Caki2 (cell line): Measurements from ENCODE around the gene CD59. TPM values are rescaled to one million over a fixed set of nuclear protein-coding genes. Genes with fewer than 3 reads are reported as not detected.
A peak's percentile ranks its signal among the peaks of the same experiment; 100 is the strongest.

Source experiments
- DNase-seq: peaks from one replicate; pipeline ENCODE4 v3.0.0-alpha.2; 2015; ENCODE audit warnings: low read depth
- in situ Hi-C: cut with HindIII; loops from 2 replicates; pipeline ENCODE4 v1.10.0; 2016; ENCODE audit warnings: low sequenced_read_pairs, low pct_unique_long_range_greater_than_20kb, mixed read lengths
- total RNA-seq: library from RNA; depleted of rRNA; stranded (reverse); fragments of >200 nt; shearing (Covaris generic); gene quantifications from 2 replicates; pipeline ENCODE4 v1.2.3, GENCODE V29; 2014; ENCODE audit warnings: low replicate concordance

The CD59 gene
- total RNA-seq, 1 experiment from 2014 or later, result 219 TPM

DNA sequence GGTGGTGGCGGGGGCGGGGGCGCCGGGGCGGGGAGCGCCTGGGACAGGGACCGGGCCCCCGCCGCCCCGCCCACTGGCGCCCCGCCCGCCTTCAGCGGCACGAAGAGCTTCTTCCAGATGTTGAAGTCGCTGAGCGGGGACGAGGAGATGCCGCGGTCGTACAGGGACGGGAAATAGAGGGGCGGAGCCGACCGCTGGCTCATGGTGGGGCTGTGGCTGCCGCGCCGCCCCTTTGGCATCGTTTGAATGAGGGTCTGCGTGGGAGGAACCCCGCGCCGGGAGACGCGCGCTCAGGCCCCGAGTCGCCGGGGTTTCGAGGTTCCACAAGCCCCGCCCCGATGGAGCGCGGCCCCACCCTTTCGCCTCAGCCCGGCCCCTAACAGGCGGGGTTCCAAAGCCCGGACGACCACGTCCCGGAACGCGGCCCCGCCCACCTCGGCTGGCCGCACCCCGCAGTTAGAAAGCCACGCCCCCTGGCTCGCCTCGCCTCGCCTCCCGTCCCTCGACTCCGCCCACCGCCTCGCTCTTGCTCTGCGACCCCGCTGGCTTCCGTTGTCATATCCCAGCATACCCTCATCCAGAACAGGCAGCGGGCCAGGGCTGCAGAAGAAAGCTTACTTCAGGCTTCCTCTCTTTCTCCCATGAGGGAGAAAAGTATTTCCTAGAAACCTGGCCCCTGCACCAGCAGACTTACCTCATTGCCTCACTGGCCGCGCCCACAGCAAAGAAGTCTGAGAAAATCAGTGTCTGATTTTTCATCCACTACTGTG lies 35.5 kb downstream of the CD59 start, which contains the start of gene C11orf91:
Gene C11orf91 (minus strand): TSS at position 325 of the 770 bp plus-strand sequence. CDS start 86 bp downstream, at position 239.
- in situ Hi-C loops, result no loop called here
- peak; percentile 92 for DNase-seq

DNA sequence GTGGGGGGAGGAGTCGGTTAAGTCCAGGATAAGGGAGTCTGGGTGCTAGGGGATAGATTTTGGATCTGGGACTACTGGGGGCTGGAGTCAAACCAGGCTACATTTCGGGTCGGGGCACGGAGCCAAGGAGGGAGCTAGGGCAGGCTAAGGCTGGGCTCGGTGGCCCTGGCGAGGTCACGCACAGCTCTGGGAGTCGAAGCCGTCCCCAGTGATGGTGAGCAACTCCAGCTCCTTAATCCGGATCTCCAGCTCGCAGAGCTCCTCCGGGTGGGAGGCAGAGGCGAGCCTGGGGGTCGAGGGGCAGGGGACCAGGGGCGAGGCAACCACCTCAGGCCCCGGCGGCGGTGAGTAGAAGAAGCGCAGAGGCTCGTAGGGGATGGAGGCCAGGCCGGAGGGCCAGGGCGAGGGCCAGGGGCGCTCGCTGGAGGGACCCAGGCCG lies 36.1 kb downstream of the CD59 start:
- in situ Hi-C loops, result no loop called here
- DNase-seq, result no peak

DNA sequence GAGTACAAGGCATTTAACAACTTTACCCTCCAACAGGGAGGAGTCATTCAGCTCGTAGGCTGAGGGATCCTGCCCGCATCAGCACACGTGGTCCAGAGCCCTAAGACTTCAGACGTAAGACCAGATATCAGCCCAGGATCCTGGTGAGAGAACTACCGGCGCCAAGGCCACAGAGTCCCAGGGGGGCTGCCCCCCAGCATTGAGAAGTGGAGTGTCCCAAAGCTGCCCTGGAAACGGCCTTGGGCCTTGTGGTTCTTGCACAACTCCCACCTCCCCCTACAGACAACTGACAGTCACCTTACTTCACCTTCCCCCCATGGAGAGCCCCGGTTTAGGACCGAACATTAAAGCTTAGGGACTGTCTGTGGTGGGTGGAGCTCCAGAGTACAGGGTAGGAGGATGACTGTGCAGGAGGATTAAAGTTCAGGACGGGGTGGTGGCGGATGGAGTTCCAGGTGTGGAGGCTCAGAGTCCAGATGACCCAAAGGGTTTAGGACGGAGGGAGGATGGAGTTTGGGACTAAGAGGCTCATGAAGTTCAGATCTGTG lies 36.6 kb downstream of the CD59 start:
- no peak for DNase-seq
- in situ Hi-C loops, result no loop called here

DNA sequence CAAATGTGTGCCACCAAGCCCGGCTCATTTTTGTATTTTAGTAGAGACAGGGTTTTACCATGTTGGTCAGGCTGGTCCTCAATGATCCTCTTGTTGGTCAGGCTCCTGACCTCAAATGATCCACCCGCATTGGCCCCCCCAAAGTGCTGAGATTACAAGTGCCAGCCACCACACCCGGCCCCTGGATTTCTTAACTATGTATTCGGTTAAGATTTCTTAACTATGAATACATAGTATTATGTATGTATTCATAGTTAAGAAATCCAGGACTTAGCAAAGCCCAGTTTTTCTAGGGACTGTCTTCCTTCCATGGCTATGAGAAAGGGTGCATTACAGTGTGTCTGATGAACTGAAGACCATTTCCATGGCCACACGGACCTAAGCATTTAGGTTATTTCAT lies 37.3 kb downstream of the CD59 start:
- in situ Hi-C loops, result no loop called here
- DNase-seq, result no peak

DNA sequence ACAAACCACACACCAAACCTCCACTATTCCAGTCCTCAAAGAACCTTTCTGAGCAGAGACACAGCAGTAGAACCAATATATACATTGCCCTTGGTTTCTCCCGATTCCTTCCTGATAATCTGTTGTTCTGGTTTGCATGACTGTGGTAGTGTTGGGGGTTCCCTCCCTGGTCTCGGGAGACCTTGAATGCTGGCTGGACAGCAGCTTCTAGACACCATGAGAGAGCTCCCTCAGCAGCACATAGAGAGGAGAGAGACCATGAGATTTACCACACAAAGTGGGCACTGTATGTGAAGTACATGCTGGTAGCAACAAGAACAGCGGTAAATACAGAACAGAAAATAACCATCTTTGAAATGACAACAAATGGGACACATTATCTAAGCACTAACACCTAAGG lies 38.2 kb downstream of the CD59 start:
- in situ Hi-C loops, result no loop called here

DNA sequence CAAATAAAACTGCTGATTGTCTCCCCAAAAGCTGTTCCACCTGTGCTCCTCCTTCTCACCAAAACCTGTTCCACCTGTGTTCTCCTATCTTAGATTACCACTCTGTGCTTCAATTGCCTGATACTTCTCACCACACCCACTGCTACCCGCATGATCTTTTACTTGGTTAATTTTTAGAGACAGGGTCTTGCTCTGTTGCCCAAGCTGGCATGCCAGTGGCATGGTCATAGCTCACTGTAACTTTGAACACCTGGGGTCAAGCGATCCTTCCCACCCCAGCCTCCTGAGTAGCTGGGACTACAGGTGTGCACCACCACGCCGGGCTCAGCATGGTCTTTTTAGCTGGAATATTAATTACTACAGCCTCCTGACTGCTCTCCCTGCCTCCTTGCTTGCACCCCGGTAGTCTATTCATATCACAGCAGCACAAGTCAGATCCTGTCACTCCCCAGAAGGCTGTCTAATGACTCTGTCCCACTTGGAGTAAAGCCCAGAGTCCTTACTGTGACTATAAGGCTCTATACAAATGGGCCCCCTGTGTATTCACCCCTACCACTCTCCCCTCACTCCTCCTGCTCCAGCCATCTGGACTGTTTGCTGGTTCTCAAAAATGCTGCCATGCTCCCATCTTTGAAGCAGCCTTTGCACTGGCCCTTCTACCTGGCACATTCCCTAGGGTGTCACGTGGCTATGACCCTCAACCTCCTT lies 39.1 kb downstream of the CD59 start:
- in situ Hi-C loops, result no loop called here
- DNase-seq, result no peak

More for the DNA sequence above, 38.2 kb downstream of the CD59 start:
- DNase-seq, result no peak

DNA sequence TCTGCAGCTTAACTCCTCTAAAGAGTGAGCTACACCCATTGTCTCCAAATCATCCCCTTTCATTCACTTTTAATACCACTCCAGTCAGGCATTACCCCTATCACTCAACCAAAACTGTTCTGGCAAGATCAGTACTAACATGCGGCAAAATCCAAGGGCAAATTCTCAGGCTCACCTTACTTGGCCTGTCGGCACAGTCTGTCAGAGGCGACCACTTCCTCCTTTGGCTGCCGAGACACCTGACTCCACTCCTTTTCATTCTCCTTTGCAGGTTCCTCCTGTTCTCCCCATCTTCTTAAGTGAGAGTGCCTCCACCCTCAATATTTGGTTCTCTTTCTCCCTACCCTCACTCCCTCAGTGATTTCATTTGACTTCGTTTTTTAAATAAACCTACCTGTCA lies 39.8 kb downstream of the CD59 start:
- no peak for DNase-seq
- in situ Hi-C loops, result no loop called here

DNA sequence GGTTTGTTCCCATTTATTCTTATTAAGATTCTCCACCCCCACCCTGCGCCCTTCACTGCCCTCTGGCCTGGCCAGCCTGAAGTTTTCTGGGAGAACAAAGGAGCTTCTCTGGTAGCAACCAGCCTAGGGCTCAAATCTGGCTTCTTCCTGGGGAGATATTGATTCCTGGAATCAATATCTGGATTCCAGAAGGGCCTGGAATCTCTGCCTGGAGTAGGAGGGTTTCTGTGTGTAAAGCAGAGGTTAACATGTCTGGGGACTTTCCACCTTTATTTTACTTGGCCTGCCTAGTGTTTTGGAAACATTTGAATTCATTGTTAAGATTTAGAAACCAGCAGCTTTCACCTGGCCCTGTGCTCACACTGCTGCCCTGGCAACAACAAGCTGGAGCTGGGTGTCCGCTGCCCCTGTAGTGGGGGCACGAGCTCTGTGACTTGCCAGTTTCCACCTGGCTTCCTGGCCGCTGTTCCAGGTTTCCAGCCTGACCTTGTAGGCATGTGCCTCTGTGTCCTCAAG lies 41.1 kb downstream of the CD59 start:
- in situ Hi-C loops, result no loop called here
- peak; percentile 58 for DNase-seq

DNA sequence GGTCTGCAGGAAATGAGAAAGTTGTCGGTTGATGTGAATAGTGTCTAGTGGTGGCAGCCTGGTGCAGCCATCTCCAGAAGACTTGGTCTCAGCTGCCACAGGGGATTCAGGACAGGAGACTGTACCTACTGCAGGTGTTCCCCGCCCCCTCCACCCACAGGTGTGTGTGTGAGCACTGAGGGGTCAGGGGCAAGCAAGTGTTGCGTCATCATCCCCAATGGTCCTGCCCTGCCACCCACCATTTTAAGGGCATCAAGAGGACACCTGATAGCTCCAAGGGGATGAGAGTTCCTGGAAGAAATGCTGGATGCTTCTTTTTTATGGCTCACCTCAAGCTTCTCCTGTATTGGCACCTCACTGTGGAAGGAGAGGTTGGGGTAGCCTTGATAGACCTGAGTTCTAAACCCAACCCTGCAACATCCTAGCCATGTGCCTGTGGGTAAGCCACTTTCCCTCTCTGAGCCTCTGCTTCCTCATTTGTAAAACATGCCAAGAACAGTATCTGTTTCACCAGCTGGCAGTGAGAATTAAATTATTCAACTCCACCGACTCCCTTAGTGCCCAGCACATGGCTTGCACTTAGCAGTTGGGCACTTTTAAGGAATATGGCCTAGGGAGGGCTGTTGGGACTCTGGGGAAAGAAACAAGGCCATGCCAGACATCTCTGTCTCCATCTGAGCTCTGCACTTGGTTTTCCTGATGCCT lies 41.7 kb downstream of the CD59 start:
- no peak for DNase-seq
- in situ Hi-C loops, result no loop called here

DNA sequence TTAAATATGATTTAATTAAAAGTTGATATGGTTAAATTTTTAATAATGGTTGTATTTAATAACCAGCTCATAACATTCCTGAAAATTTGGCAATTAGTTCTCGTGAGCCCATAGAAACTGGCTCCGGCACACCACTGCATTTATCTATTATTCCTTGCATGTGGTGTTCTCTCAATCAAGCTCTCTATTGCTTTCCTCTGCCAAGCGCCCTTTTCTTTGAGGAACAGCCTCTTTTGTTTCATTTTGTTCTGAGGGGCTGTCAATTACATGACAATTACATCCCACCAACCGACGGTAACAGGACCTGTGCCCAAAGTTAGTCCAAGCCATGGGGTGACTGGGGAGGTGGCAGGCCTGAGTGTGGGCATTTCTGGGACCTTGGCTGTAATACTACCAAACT lies 43.7 kb downstream of the CD59 start:
- in situ Hi-C loops, result no loop called here
- no peak for DNase-seq

DNA sequence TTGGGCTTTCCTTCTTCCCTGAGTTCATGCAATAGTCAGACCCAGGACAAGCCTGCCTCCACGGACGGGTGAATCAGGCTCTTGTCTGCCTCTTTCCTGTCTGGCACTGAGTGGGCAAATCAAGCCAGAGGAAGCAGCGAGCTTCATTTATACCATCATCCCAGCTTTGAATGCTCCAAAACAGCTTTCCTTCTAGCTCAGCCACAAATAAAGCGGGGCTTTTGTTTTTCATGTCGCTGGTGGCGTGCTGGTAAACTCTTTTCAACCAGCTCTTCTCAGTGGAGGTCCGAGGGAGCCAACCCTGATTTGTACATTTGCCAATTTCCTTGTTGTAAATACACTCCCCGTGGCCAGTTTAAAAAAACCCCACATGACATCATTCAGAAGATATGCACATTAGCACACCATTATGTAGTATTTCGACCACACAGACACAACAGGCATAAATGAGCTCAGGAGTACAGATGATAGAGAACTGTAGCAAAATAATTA lies 44.2 kb downstream of the CD59 start:
- peak; percentile 89 for DNase-seq
- in situ Hi-C loops, result no loop called here

DNA sequence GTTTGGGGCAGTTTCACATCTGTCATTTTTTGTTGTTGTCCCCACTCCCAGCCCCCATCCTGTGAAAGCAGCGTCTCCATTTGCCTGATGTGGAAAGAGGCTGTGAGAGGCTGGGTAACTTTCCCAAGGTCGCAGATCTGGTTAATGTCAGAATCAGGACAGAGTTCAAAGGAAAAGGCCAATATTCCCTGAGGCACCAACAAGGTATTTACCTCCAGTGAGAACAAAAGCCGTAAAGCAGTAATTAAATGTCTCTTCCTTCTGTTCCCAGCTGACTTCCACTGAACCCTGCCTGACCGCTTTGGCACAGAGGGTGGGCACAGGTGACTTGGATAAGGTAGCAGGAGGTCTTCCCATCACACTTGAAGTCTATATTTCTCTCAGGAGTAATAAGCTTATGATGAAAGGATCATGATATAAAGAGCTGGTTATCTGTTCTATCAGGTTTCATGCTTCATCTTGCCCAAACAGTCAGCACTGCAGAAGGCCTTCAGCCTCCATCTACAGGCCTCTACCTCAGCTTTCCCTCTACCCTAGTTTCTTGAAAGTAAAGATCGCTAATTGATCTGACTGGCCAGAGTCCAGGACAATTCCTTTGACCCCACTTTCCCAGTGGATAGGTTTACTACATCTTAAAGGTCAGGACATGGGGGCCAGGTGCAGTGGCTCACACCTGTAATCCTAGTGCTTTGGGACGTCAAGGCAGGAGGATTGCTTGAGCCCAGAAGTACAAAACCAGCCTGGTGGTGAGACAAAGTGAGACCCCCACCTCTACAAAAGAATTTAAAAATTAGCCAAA lies 45.0 kb downstream of the CD59 start:
- in situ Hi-C loops, result no loop called here
- DNase-seq, result peak; percentile 57

DNA sequence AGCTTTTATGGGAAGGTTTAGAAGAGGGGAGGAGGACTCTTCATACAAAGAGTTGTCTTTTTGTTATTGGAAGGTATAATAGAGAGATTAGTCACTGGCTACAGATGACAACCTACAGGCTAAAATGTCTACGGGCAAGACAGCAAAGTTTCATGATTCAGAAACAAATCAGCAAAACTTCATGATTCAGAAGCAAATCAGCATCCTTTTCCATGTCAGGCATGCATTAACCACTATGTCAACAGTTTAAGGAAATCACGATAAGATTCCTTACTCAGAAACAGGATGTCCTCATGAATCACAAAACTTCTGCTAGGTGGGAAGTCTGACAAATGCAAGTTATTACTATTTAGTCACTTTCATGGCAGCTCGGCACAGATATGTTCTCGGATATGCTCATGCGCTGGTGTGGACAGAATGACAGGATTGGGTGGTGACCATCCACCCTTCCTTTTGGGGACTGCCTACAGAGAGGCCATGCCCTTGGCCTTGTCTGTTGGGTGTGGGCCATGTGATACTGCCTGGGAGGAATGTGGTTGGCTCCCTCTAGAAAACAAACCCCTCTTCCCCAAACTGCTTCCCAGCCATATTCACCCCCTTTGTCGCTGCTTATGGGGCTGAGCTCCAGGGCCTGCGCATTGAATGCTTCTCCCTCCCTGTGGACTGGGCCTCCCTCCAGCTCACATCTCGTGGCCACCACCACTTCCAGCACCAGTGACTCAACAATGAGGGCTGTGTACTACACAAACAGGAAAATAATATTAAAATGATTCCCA lies 45.7 kb downstream of the CD59 start:
- DNase-seq, result peak; percentile 92
- in situ Hi-C loops, result no loop called here

DNA sequence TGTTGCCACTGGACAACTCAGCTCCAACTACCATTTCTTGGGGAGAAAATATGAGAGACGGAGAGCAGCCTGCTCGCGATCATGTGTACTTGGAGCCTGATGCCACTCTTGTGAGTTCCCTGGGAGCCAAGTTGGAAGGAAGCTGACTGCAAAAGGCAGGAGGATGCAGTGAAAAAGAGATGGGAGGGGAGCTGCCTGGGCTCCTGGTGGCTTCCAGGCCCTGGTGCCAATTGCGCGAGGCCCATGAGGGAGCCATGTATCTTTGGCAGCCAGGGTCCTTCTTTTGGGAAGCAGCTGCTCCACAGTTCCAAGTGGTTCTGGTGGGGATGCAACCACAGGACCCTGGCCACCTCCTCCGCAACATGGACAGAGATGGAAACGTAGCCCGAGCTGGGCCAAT lies 46.7 kb downstream of the CD59 start:
- no peak for DNase-seq
- in situ Hi-C loops, result no loop called here

DNA sequence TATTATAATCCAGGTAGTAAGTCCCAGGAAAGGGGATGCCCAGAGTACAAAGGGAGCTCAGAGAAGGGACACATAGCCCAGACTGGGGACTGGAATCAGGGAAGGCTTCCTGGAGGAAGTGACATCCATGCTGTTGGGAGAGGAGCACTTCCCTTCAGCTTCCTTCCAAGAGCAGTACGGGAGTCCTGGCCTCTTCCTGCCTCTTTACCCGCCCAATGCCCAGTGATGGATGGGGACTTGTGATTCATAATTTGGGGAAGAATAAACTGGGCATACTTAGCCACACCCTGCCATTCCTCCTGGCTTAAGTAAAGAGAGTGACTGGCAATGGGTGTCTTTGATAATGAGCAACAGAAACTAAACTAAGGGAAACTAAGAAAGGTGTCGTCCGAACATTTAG lies 47.1 kb downstream of the CD59 start:
- in situ Hi-C loops, result no loop called here
- no peak for DNase-seq

DNA sequence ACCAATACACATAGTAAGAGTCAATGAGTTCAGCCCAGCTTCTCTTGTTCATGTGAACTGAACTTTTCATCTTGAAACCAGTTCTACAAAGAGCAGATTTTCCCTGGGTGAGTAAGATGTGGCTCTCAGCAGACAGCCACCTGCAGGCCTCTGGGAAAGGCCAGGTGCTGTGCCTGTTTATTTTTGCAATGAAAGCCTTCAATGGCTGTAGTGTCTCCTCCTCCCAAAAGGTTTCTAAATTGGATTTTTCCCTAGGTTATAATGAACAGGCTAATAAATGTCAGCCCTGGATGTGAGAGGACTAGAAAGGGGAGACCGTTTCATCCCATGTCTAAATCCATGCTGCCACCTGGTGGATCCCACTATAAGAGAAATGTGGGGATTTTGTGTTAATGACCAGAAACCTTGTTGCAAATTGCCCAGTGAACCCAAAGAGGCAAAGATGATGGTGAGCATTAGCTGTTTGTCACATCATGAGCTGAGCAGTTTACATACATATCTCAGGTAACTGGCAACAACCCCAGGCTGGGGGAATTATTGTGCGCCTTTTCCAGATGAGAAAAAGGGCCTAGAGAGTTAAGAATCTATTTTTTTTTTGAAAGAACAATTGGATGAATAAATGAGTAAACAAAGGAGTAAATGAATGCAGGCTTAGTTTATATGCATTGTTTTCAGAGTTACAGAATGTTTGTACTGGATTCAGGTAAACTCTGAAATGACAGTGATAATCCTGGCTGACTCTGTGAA lies 48.3 kb downstream of the CD59 start:
- in situ Hi-C loops, result no loop called here
- DNase-seq, result peak; percentile 47
